ENCODE results near the gene REEP1.

The REEP1 gene

DNA sequence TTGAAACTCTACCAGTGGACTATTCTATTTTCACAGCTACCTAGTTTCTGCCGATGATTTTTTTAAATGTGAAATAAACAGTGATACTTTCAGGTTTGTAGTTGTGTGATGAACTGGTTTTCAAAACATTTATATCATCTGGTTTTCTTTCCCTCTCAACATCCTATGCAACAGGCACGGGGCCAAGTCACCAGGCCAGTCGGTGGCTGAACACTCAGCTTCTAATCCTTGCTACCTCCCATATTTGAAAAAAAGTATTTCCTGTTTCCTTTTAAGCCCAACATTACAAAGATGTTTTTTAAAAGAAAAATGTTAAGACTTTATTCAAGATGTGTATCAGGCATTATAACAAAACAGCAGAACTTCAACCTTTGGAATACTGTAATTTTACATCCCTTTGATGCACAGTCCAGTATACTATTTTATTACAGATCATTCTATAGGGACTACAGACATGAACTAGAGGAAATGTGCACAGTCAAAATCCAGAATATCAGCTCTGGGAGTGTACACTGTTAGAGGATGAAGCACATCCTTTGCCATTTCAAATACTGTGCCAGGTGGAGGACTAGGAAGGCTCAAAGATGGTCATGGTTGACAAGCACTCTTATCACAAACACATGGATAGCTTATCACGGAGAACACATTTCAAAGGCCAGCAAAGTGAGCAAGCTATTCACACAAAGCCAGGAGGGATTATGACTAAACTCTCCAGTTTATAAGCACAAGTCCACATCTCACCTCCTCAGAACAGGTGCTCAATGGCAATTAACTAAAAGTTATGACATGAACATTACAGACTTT, 123.5 kb downstream of the REEP1 start:
- TF ChIP-seq SIN3A (IDR thresholded peaks at IDR 0.05; ENCODE audit: borderline replicate concordance, insufficient read depth, low read length) (no peak), POLR2AphosphoS5 (IDR thresholded peaks at IDR 0.05; ENCODE audit: low read depth, low read length) (no peak), FOXP2 (optimal IDR thresholded peaks at IDR 0.05; ENCODE audit: borderline replicate concordance, extremely low read depth, extremely low read length, insufficient read depth) (no peak), TAF1 (IDR thresholded peaks at IDR 0.05; ENCODE audit: borderline replicate concordance, insufficient read depth, low read length) (no peak)
- TF ChIP-seq, protein P1, sequence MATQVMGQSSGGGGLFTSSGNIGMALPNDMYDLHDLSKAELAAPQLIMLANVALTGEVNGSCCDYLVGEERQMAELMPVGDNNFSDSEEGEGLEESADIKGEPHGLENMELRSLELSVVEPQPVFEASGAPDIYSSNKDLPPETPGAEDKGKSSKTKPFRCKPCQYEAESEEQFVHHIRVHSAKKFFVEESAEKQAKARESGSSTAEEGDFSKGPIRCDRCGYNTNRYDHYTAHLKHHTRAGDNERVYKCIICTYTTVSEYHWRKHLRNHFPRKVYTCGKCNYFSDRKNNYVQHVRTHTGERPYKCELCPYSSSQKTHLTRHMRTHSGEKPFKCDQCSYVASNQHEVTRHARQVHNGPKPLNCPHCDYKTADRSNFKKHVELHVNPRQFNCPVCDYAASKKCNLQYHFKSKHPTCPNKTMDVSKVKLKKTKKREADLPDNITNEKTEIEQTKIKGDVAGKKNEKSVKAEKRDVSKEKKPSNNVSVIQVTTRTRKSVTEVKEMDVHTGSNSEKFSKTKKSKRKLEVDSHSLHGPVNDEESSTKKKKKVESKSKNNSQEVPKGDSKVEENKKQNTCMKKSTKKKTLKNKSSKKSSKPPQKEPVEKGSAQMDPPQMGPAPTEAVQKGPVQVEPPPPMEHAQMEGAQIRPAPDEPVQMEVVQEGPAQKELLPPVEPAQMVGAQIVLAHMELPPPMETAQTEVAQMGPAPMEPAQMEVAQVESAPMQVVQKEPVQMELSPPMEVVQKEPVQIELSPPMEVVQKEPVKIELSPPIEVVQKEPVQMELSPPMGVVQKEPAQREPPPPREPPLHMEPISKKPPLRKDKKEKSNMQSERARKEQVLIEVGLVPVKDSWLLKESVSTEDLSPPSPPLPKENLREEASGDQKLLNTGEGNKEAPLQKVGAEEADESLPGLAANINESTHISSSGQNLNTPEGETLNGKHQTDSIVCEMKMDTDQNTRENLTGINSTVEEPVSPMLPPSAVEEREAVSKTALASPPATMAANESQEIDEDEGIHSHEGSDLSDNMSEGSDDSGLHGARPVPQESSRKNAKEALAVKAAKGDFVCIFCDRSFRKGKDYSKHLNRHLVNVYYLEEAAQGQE (IDR thresholded peaks at IDR 0.05; ENCODE audit: insufficient read depth in 1 of 2, low read depth in 2 of 2, low read length in 2 of 2) = no peak

DNA sequence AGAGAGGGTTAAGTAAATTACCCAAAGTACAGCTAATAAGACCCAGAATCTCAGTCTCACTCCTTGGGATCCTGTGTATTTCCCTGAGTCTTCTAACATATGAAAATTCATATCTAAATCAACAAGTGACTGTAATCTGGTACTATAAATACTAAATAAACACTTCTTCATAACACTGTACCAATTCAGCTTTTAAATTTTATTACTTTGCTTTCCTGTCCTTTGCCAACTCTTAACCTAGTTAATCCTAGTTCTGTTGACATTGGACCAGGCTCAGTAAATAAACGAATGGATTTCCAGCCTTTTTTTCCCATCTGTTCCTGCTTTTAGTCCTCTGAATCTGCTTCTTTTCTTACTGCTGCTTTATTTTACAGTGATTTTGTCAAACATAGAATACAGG, 124.4 kb downstream of the REEP1 start:
- no peak for TF ChIP-seq POLR2AphosphoS5 (IDR thresholded peaks at IDR 0.05; ENCODE audit: low read depth, low read length)

DNA sequence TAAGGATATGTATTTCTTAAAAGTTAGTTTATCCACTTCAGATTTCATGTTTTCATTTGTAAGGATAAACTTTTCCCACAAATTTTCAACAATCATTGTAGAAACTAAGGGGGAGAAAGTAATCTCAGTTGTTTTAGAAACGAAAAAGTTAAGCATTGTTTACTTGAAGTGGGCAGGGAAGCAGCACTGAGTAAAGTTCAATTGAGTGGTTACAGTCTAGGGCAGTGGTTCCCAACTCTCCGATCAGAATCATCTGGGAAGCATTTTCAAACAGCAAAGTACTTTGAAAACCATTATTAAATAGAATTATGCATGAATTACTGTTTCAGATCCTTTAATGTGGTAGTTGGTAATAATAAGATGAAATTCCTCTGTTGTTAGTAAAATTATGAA, 125.6 kb downstream of the REEP1 start:
- TF ChIP-seq TAF1 (IDR thresholded peaks at IDR 0.05; ENCODE audit: borderline replicate concordance, insufficient read depth, low read length) (no peak), SIN3A (IDR thresholded peaks at IDR 0.05; ENCODE audit: borderline replicate concordance, insufficient read depth, low read length) (no peak), POLR2AphosphoS5 (IDR thresholded peaks at IDR 0.05; ENCODE audit: low read depth, low read length) (no peak), FOXP2 (optimal IDR thresholded peaks at IDR 0.05; ENCODE audit: borderline replicate concordance, extremely low read depth, extremely low read length, insufficient read depth) (no peak)
- TF ChIP-seq, protein P1 (IDR thresholded peaks at IDR 0.05; ENCODE audit: insufficient read depth in 1 of 2, low read depth in 2 of 2, low read length in 2 of 2) = no peak

DNA sequence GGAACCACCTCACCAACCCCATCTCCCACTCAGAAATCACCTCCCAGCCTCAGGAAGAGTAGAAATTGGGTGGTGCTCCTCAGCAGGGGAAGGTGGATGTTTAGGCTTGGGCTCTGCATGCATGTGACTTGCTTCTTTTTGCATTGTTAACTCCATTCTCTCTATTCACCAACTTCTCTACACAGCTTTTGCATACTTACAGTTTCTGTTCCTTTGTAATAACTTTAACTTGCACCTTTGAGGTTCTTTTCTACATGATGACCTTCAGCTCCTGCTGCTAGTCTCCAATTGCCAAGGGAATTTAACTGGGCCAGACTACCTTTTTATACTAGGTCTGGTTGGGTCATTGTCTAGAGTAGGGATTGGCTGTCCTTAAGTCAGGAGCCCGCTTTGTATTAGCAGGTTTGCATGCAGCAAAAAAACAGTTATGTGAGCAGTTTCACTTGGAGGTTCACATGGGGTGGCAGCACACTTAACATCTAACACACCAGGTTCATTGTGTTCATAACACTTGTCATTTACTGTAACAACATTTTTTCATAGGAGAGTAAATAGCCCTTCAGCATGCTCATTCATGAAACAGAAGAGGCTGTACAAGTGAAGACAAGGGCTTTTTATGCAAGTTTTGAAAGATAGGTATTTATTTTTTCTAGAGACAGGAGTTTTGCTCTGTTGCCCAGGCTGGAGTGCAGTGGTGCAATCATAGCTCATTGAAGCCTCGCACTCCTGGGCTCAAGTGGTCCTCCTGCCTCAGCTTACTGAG, 126.2 kb downstream of the REEP1 start:
- TF ChIP-seq SIN3A (IDR thresholded peaks at IDR 0.05; ENCODE audit: borderline replicate concordance, insufficient read depth, low read length) (no peak), FOXP2 (optimal IDR thresholded peaks at IDR 0.05; ENCODE audit: borderline replicate concordance, extremely low read depth, extremely low read length, insufficient read depth) (no peak), POLR2AphosphoS5 (IDR thresholded peaks at IDR 0.05; ENCODE audit: low read depth, low read length) (no peak), TAF1 (IDR thresholded peaks at IDR 0.05; ENCODE audit: borderline replicate concordance, insufficient read depth, low read length) (no peak)
- TF ChIP-seq, protein P1 (IDR thresholded peaks at IDR 0.05; ENCODE audit: insufficient read depth in 1 of 2, low read depth in 2 of 2, low read length in 2 of 2) = no peak

DNA sequence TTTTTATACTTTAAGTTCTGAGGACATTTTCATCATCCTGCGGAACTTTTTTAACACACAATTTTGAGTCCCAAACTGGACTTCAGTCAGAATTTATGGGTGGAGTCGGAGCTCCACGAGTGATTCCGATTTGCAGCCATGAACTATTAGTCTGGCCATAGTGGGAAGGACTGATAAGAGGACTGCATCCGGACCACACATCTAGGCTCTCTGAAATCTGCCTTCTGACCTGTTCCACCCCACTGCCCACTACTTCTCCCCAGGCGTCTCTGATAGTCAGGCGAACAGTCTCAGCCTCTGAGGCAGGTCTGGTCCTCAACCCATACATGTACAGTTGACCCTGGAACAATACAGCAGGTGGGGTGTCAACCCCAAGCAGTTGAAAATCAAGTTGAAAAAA, 133.0 kb downstream of the REEP1 start:
- TF ChIP-seq FOXP2 (optimal IDR thresholded peaks at IDR 0.05; ENCODE audit: borderline replicate concordance, extremely low read depth, extremely low read length, insufficient read depth) (no peak), TAF1 (IDR thresholded peaks at IDR 0.05; ENCODE audit: borderline replicate concordance, insufficient read depth, low read length) (no peak), POLR2AphosphoS5 (IDR thresholded peaks at IDR 0.05; ENCODE audit: low read depth, low read length) (no peak), SIN3A (IDR thresholded peaks at IDR 0.05; ENCODE audit: borderline replicate concordance, insufficient read depth, low read length) (no peak)
- TF ChIP-seq, protein P1 (IDR thresholded peaks at IDR 0.05; ENCODE audit: insufficient read depth in 1 of 2, low read depth in 2 of 2, low read length in 2 of 2) = no peak

Data from PFSK-1 (cell line).